Glutamatergic neuron (in vitro differentiated cells): ENCODE measurements around the gene ASAP3. TPM values are rescaled to one million over a fixed set of nuclear protein-coding genes. Genes with fewer than 3 reads are reported as not detected.

Experiments
- DNase-seq: peaks from one replicate; pipeline ENCODE4 v3.0.0; 2022
- H3K27ac Mint-ChIP-seq: one replicate; pipeline ENCODE4 v1.8.0; 2020; ENCODE audit warnings: mild to moderate bottlenecking, mixed read lengths, inconsistent platforms; ENCODE audit not compliant: unreplicated experiment
- H3K27me3 Mint-ChIP-seq: one replicate; pipeline ENCODE4 v1.8.0; 2020; ENCODE audit warnings: mild to moderate bottlenecking, moderate library complexity, mixed read lengths, inconsistent platforms; ENCODE audit not compliant: unreplicated experiment
- H3K36me3 Mint-ChIP-seq: one replicate; pipeline ENCODE4 v1.8.0; 2020; ENCODE audit warnings: mild to moderate bottlenecking, mixed read lengths, inconsistent platforms; ENCODE audit not compliant: unreplicated experiment
- H3K4me1 Mint-ChIP-seq: one replicate; pipeline ENCODE4 v1.8.0; 2020; ENCODE audit warnings: mild to moderate bottlenecking, low read depth, mixed read lengths, inconsistent platforms; ENCODE audit not compliant: unreplicated experiment
- H3K4me3 Mint-ChIP-seq: one replicate; pipeline ENCODE4 v1.8.0; 2020; ENCODE audit warnings: mild to moderate bottlenecking, mixed read lengths, inconsistent platforms; ENCODE audit not compliant: unreplicated experiment
- H3K9me3 Mint-ChIP-seq: one replicate; pipeline ENCODE4 v1.8.0; 2020; ENCODE audit warnings: mild to moderate bottlenecking, moderate library complexity, mixed read lengths, inconsistent platforms; ENCODE audit not compliant: unreplicated experiment
- CTCF ChIP-seq: fragments of 200-600 bp; sonication (generic); IDR thresholded peaks from one replicate; pipeline ENCODE4 v1.5.0; 2021; ENCODE audit not compliant: partially characterized antibody, unreplicated experiment
- total RNA-seq: library from RNA; stranded (reverse); fragmentation: NEBNext Ultra II Directional; extraction: Animal tissue kit (Norgen Biotek cat#: 25700); gene quantifications from one replicate; pipeline ENCODE4 v1.2.1, GENCODE V29; 2021; ENCODE audit not compliant: unreplicated experiment

The ASAP3 gene
- total RNA-seq, 1 donor from 2014 or later: 53.5 TPM

- Mint-ChIP-seq H3K4me3 (no peak overlapping the region), H3K4me1 (no peaks in the 10 kb centered on the region), H3K9me3 (peaks cover under 1% of the 10 kb centered on the region), H3K36me3 (peaks cover 11% of the 10 kb centered on the region), H3K27ac (no peak overlapping the region), H3K27me3 (peaks cover 5% of the 10 kb centered on the region)
- DNase-seq: no peak
- TF ChIP-seq CTCF: no peak
These were observed 46.7 kb downstream of the ASAP3 start for GRCh38 chr1:23437355-23437664.

- no peak for TF ChIP-seq CTCF
- peaks cover 3% of the 10 kb centered on the region for H3K9me3 Mint-ChIP-seq
- H3K27ac Mint-ChIP-seq: no peak overlapping the region
- H3K36me3 Mint-ChIP-seq: peaks cover 13% of the 10 kb centered on the region
- peaks cover 5% of the 10 kb centered on the region for H3K27me3 Mint-ChIP-seq
- H3K4me3 Mint-ChIP-seq: no peak overlapping the region
- H3K4me1 Mint-ChIP-seq: no peaks in the 10 kb centered on the region
- DNase-seq: peak; percentile 27
These were observed 47.2 kb downstream of the ASAP3 start for GRCh38 chr1:23436520-23437354.

- Mint-ChIP-seq H3K27ac (no peak overlapping the region), H3K4me3 (no peak overlapping the region), H3K9me3 (peaks cover 3% of the 10 kb centered on the region), H3K36me3 (peaks cover 13% of the 10 kb centered on the region), H3K4me1 (no peaks in the 10 kb centered on the region), H3K27me3 (peaks cover 5% of the 10 kb centered on the region)
- no peak for TF ChIP-seq CTCF
- DNase-seq: no peak
These were observed 49.7 kb downstream of the ASAP3 start for GRCh38 chr1:23434260-23434775.

- no peak for DNase-seq
- Mint-ChIP-seq H3K4me3 (no peak overlapping the region), H3K36me3 (peaks cover 13% of the 10 kb centered on the region), H3K4me1 (no peaks in the 10 kb centered on the region), H3K27ac (no peak overlapping the region), H3K27me3 (peaks cover 4% of the 10 kb centered on the region), H3K9me3 (peaks cover 3% of the 10 kb centered on the region)
- TF ChIP-seq CTCF: no peak
These were observed 50.9 kb downstream of the ASAP3 start for GRCh38 chr1:23433122-23433521.

- H3K9me3 Mint-ChIP-seq: peaks cover 4% of the 10 kb centered on the region
- H3K4me3 Mint-ChIP-seq: no peak overlapping the region
- H3K27me3 Mint-ChIP-seq: peaks cover 8% of the 10 kb centered on the region
- no peak for TF ChIP-seq CTCF
- H3K27ac Mint-ChIP-seq: no peak overlapping the region
- DNase-seq: no peak
- peaks cover 12% of the 10 kb centered on the region for H3K36me3 Mint-ChIP-seq
- H3K4me1 Mint-ChIP-seq: no peaks in the 10 kb centered on the region
These were observed 52.5 kb downstream of the ASAP3 start for GRCh38 chr1:23431431-23431830.
